AML-193 (cell line): Measurements from ENCODE around the gene PIGQ.
"Not testable (repeated sequence)": the region's sequence is repeated elsewhere in the genome, so short reads cannot be mapped to it uniquely, and the experiment has no call there.

Source experiments
- DNase-seq, 2 experiments: peaks; one replicate each; lab custom pipeline; 2025; lab: John Stamatoyannopoulos, UW

The PIGQ gene

GRCh38 chr16:586047-586644 is 16.4 kb downstream of the PIGQ start:
- no peak for DNase-seq

GRCh38 chr16:586645-587590 is 17.1 kb downstream of the PIGQ start:
- DNase-seq = no peak

- no peak for DNase-seq
Observed at GRCh38 chr16:588639-588888, 18.8 kb downstream of the PIGQ start.

GRCh38 chr16:588889-589657 is 19.3 kb downstream of the PIGQ start:
- DNase-seq = peak; percentile 83 to 89

GRCh38 chr16:589658-590187 is 20.0 kb downstream of the PIGQ start, which contains the start of gene RAB40C:
RAB40C (plus strand) TSS chr16:590066; CDS start chr16:590292, 226 bp downstream.
- peak; percentile 84 to 89 for DNase-seq

- peak in 1 of 2 experiments; percentile 14 for DNase-seq
Observed at GRCh38 chr16:590188-590814, 20.5 kb downstream of the PIGQ start.

- no peak for DNase-seq
Observed at GRCh38 chr16:590815-591200, 21.0 kb downstream of the PIGQ start.

GRCh38 chr16:591231-591630 is 21.5 kb downstream of the PIGQ start:
- no peak for DNase-seq

- no peak for DNase-seq
Observed at GRCh38 chr16:591892-592517, 22.2 kb downstream of the PIGQ start.

- DNase-seq = peak; percentile 96 to 98
Observed at GRCh38 chr16:592518-593306, 22.9 kb downstream of the PIGQ start.

- no peak for DNase-seq
Observed at GRCh38 chr16:593406-593805, 23.6 kb downstream of the PIGQ start.

GRCh38 chr16:593807-594206 is 24.0 kb downstream of the PIGQ start:
- no peak for DNase-seq

- DNase-seq = no peak
Observed at GRCh38 chr16:595094-595528, 25.3 kb downstream of the PIGQ start.

- DNase-seq = no peak
Observed at GRCh38 chr16:595942-596735, 26.4 kb downstream of the PIGQ start.

- no peak for DNase-seq
Observed at GRCh38 chr16:596736-597060, 26.9 kb downstream of the PIGQ start.

GRCh38 chr16:597655-598054 is 27.9 kb downstream of the PIGQ start:
- DNase-seq = not testable (repeated sequence)

GRCh38 chr16:598823-599739 is 29.3 kb downstream of the PIGQ start:
- no peak for DNase-seq

GRCh38 chr16:600781-601180 is 31.0 kb downstream of the PIGQ start:
- DNase-seq = peak in 1 of 2 experiments; percentile 27

GRCh38 chr16:603933-604332 is 34.2 kb downstream of the PIGQ start:
- DNase-seq = no peak
